Left cardiac atrium (tissue), 4 donors: ENCODE data around the gene COG1. TPM values are rescaled to one million over a fixed set of nuclear protein-coding genes. Genes with fewer than 3 reads are reported as not detected.
A peak's percentile ranks its signal among the peaks of the same experiment; 100 is the strongest.

Experiments
- ATAC-seq, 2 donors: fragments of 200-7000 bp; cut with Tn5 transposase; one replicate each; pipeline ENCODE4 v1.9.1; 2020; ENCODE audit warnings: mild to moderate bottlenecking in 2 of 2, moderate library complexity in 2 of 2
- DNase-seq: peaks from one replicate; pipeline ENCODE4 v3.0.0-alpha.2; 2020
- intact Hi-C, 2 donors: fragments of 100-400 bp; cut with DNase I; formaldehyde crosslinking; loops; one replicate each; pipeline versions ENCODE4 v1.14.1 to v1.15.1; 2022 to 2023
- total RNA-seq, 2 donors: library from RNA; stranded (reverse); fragmentation: NEBNext Ultra II Directional; extraction: Animal tissue kit (Norgen Biotek cat#: 25700); gene quantifications; one replicate each; pipeline ENCODE4 v1.2.1, GENCODE V29; 2021
- donor health status: DM: no; HTN: yes; CAD: no.
- donor health status: DM: no; HTN: yes; CAD: no; lungs with severe emphysema.
- donor health status: DM: yes; HTN: yes; CAD: no.
- donor health status: Dilated cardiomyopathy.

The COG1 gene
- total RNA-seq, 2 donors from 2014 or later: 37.4 to 39.6 TPM

DNA sequence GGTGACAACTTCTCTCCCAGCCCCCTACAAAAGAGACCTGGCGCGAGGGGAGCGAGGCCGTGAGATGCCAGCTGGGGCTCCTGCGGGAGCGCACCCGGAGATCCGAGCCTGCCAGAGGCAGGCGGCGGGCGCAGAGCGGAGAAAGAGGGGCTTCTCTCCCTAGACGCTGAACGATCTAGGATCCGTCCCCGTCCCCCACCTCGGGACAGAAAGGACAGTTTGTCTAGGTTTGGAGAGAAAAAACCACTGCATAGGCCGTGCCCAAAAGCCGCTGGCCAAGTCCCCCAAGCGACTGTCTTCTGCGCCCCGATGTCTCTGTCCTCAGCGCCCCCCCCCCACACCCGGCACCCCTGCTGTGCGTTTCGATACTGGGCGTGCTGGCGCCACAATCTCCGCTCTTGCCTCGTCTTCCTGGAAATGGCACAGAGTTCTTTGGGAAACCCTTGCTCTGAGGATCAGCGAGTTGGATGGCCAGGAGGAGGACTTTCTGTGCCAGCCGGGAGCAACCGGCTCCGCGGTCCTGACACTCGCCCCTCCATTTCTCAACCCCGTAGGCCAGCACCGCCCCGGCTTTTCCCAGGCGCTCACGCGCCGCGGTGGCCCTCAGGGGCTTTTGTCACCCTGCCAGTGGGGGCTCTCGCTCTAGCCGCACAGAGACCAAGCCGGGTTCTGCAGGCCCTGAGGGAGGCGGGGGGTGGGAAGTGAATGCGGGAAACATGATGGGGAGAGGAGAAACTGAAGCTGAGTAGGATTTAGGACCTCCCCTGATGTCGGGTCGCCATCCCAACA lies 27.0 kb upstream of the COG1 start:
- intact Hi-C loops: loop anchor here in 1 of 2 donors (10.0 kb wide), 1 partner anchor 439 kb away; no protein-coding TSS in a partner anchor
- peak; percentile 25 for DNase-seq
- peak; percentile 22 to 59 for ATAC-seq

DNA sequence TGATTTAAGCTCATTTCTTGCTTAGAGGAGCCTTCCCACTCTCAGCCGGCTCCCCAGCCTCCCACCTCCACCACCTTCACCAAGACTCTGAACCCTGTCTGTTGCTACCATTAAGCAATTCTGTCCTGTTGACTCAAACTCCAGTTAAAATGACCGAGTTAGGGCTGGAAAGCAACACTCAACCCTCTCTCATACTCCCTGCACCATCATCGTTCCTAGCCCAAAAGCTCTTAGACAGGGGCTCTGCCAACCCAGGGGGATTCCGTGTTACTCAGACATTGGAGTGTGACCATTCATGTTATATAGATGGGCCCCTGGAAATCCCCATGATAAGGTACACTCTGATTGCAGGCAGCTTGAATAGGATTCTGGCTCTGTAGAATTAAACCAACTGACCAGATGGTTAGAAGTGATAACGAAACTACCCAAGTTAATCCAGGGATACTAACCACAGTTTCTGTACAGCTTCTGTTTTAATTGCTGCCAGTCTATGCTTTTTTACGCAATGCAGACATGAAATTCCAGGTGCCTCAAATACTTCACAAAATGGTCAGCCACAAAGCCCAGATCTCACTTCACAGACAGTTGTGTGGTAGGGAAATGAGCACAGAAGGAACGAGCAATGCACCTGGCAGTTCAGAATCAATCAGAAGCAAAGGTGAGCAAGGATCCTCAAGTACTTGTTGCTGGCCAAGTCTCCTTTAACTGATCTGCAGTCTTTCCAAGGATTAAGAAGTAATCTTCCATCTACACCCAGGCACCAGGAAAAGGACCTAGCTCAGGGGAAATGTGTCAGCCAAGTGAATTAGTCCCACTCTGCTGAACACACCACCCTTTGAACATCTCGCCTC lies 25.9 kb upstream of the COG1 start:
- ATAC-seq: no peak
- intact Hi-C loops: loop anchor here in 1 of 2 donors (10.0 kb wide), 1 partner anchor 438 kb away; no protein-coding TSS in a partner anchor
- DNase-seq: no peak

DNA sequence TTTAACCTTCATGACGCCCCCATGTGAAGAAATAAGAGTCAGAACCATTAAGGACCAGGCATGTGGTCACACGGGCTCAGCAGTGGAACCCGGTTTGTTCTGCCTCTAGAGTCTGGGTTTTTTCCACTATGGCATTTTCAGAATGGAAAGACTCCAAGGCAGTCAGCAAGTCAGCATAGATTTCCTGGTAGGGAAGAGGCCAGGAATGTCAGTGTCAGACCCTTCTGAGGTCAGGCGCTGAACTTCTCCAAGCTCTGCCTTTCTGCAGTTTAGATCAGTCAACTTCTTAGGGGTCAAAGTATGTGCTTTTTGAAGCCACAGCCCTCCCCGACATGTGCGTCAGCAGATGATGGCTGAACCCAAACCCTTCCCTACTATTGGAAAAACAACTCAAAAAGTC lies 24.2 kb upstream of the COG1 start:
- DNase-seq (no peak), ATAC-seq (no peak)
- intact Hi-C loops: loop anchor here in 1 of 2 donors (10.0 kb wide), 1 partner anchor 436 kb away; no protein-coding TSS in a partner anchor

DNA sequence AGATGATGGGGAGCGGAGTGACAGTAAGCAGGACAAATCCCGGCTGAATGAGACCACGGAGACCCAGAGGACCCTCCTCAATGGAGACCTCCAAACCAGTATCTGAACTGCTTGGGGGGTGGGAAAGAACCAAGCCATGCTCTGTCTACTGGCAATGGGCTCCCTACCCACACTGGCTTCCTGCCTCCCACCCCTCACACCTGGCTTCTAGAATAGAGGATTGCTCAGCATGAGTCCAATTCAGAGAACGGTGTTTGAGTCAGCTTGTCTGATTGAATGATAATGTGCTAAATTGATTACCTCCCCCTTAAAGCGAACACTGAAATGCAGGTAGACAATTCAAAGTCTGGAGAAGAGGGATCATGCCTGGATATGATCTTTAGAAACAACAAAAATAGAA lies 22.5 kb upstream of the COG1 start:
- intact Hi-C loops: no loop called here
- no peak for ATAC-seq
- DNase-seq: no peak

DNA sequence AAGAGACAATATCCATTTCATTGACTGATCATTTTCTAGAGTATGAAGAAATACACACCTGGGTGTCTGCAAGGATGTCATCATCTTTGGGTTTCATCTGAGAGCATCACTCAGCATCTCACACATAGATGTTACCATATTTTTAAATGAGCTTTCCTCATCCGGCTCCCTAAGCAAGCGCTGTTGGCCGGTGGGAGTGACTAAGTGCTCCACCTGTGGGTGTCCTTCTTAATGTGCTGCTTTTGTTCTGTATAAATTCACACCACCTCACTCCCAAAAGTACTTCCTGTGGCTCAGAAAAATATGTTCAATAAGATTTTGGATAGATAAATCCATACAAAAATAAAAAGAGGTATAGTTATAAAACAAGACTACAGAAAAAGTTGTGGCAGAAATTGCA lies 20.6 kb upstream of the COG1 start:
- ATAC-seq (no peak), DNase-seq (no peak)
- intact Hi-C loops: no loop called here

DNA sequence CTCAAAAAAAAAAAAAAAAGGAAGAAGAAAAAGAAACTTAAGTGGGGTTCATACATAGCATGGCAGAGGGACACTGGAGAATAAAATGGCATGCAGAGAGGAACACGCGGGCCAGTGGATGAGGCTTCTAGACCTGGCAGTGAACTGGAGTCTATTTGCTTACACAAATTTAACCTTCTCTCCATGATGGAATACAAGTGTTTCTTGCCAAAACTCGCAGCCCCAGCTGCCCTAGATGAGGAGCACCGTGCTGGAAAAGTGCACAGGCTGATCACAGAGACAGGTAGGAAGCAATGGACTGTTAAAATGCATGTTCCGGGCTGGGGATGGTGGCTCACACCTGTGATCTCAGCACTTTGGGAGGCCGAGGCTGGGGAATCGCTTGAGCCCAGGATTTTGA lies 18.7 kb upstream of the COG1 start:
- no peak for ATAC-seq

DNA sequence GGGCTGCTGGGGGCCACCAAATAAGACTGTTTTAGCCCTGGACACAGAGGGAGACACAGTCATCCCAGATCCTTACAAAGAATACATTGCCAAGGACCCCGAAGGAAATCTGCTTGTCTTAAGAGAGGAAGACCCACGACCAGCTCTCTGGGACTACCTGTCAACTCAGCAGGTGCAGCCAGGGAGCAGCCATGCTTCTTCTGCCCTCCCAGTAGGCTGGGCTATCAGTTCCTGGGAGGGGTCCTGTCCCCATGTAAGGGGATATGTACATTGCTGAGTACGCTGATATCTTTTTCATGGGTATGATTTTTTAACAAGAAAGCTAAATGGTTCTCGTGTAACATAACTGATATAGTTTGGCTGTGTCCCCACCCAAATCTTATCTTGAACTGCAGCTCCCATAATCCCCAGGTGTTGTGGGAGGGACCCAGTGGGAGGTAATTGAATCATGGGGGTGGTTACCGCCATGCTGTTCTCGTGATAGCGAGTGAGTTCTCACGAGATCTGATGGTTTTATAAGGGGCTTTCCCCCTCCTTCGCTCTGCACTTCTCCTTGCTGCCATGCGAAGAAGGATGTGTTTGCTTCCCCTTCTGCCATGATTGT lies 16.8 kb upstream of the COG1 start:
- DNase-seq (no peak), ATAC-seq (no peak)
- intact Hi-C loops: no loop called here

More for the DNA sequence above, 18.7 kb upstream of the COG1 start:
- DNase-seq: no peak
- intact Hi-C loops: no loop called here

DNA sequence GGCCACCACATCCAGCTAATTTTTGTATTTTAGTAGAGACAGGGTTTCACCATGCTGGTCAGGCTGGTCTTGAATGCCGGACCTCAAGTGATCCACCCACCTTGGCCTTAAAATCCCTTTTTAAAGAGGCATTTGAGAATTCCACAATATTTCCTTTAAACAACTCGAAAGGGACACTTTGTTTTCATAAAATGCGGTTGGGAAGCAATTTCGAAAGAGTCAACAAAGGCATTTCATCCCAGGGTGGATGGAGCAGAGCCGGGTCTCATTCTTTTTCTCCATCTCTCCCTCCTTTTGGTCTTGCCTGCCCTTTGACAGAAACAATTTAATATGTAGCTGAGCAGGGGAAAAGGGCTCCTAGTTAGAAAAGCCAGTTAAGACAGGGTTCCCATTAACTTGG lies 13.5 kb upstream of the COG1 start:
- DNase-seq (no peak), ATAC-seq (no peak)
- intact Hi-C loops: no loop called here

DNA sequence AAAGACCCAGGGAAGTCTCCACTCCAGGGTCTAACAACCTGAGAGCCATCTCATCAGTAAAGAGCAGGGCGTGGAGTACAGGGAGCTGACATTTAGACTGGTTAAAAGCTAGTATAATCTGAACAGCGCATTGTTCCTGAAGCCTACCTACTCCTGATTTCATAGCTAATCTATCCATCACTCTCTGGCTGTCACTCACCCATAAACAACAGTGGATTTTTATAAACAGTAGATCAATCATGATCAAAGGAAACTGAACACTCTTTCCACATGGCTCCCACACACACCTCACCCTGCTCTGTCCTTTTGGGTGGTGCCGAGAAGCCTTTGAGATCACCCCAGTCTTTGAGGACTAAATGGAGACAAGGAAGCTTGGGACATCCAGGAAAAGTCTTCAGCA lies 13.0 kb upstream of the COG1 start:
- ATAC-seq (no peak), DNase-seq (no peak)
- intact Hi-C loops: loop anchor here in 1 of 2 donors (10.0 kb wide), 2 partner anchors 455 to 625 kb away; no protein-coding TSS in a partner anchor

DNA sequence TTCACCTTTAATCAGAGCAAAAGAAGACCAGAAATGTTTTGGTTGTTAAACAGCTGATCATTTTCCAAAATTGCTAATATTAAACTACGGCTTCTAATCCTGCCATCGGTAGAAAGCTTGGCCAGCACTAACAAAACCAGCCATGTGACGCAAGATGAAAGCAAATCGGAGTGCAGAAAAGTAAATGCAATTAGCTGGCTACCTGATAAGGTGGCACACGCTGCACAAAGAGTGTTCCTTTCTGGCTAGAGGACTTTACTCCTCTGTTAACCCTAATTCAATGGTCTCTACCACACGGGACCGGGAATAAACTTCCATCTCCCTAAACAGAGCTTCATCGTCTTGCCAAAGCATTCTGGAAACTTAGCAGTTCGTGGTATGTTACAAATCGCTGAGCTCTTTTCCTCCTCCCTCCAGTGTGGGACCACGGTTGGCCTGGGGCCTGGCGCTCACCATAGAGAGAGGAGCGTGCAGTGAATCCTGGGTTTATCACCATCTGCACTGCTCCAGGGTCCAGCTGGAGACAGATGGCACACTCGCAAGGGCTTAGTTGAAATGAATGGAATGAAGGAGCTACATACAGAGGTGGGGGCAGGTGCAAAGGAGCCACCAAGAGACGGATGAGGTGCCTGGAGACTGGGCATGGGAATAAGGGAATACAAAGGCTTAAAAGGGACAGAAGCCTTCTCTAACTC lies 10.1 kb upstream of the COG1 start:
- DNase-seq: no peak
- intact Hi-C loops: loop anchor here in 1 of 2 donors (10.0 kb wide), 2 partner anchors 458 to 628 kb away; no protein-coding TSS in a partner anchor
- peak in 1 of 2 donors; percentile 15 for ATAC-seq

DNA sequence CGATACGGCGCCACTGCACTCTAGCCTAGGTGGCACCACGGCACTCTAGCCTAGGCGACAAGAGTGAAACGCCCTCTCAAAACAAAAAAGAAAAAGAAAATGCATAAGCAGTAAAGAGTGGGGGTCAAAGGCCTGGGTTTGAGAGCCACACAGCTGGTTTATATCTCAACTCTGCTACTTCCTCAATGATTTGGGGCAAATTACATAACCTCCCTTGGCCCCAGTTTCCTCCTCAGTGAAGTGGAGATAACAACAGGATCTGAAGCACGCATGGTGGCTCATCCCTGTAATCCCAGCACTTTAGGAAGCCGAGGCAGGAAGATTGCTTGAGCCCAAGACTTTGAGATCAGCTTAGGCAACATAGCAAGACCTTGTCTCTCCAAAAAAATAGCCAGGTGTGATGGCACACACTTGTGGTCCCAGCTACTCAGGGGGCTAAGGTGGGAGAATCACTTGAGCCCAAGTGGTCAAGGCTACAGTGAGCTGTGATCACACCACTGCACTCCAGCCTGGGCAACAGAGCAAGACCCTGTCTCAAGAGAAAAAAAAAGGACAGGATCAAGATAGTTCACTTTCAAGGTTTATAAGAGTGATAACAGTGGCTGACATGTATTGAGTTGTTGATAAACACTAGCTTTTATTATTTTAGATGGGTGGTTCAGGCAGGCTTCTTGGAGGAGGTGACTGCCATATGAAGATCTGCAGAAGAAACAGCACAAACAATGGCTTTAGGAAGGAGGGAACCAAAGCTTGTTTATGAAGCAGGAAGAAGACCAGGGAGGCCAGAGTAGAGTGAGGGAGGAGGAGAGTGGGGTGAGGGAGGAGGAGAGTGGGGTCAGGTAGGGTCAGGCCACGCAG lies 8.5 kb upstream of the COG1 start:
- ATAC-seq (no peak), DNase-seq (no peak)
- intact Hi-C loops: loop anchor here in 1 of 2 donors (10.0 kb wide), 2 partner anchors 460 to 630 kb away; no protein-coding TSS in a partner anchor

DNA sequence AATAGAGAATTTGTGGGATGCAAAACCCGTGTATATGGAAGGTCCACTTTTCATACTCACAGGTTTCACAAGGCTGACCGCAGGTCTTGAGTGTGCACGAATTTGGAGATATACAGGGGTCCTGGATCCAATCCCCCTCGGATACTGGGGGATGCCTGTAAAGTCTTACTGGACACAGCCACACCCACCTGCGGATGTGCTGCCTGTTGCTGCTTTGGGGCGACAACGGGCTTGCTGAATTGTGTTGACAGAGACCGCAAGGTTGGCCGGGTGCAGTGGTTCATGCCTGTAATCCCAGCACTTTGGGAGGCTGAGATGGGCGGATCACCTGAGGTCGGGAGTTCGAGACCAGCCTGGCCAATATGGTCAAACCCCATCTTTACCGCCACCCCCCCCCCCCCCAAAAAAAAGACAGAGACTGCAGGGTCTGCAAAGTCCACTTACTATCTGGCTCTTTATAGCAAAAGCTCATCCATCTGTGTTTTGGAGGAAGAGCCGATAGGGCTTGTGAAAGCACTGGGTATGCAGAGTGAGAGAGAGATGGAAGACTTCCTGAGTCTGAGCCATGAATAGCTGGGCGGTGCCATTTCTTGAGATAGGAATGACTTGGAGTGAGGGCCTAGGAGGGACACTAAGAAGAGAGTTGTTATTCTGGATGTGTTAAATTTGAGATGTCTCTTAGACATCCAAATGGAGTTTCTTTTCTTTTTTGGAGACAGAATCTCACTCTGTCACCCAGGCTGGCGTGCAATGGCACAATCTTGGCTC lies 6.4 kb upstream of the COG1 start:
- DNase-seq (no peak), ATAC-seq (no peak)
- intact Hi-C loops: loop anchor here in 1 of 2 donors (10.0 kb wide), 2 partner anchors 462 to 632 kb away; no protein-coding TSS in a partner anchor

DNA sequence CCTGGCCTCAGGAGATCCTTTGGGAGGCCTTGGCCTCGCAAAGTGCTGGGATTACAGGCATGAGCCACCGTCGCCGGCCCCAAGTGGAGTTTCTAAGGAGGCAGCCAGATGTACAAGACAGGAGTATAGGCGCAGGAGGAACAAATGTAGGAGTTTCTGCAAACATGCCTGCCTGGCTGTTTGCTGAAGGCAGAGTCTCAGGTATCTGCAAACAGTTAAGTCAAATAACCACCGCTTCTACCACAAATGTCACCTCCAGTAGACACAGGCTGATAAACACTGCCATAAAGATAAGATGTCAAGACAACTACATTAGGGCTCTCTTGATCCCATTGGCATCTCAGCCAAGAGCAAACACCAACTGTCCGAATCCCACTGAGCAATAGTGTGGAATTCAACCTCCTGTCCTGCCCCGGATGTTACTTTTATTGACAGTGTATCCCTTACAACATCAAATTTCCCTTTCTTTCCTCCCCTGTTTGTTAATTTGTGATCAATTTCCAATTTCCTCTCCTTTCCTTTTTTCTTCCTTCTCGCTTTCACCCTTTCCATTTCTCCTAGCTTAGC lies 5.6 kb upstream of the COG1 start:
- ATAC-seq: no peak
- intact Hi-C loops: loop anchor here in 1 of 2 donors (10.0 kb wide), 2 partner anchors 462 to 632 kb away; no protein-coding TSS in a partner anchor
- no peak for DNase-seq

DNA sequence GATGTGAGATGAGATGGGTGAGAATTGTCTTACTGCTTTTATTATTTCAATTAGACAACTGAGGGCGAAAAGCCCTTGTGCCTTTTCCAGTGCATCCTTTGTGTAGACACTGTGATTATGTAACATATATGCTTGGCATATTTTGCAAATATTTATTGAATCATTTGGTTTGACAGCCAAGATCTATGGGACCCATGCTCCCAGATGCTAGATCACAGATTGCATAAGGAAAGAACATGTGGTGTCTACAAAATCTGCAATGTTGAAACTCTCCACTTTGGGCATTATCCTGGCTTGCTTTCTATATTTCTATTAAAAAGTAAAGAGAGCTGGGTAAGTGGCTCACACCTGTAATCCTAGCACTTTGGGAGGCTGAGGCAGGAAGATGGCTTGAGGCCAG lies 4.8 kb upstream of the COG1 start:
- intact Hi-C loops: loop anchor here in 1 of 2 donors (10.0 kb wide), 2 partner anchors 463 to 633 kb away; no protein-coding TSS in a partner anchor
- no peak for ATAC-seq
- DNase-seq: no peak

DNA sequence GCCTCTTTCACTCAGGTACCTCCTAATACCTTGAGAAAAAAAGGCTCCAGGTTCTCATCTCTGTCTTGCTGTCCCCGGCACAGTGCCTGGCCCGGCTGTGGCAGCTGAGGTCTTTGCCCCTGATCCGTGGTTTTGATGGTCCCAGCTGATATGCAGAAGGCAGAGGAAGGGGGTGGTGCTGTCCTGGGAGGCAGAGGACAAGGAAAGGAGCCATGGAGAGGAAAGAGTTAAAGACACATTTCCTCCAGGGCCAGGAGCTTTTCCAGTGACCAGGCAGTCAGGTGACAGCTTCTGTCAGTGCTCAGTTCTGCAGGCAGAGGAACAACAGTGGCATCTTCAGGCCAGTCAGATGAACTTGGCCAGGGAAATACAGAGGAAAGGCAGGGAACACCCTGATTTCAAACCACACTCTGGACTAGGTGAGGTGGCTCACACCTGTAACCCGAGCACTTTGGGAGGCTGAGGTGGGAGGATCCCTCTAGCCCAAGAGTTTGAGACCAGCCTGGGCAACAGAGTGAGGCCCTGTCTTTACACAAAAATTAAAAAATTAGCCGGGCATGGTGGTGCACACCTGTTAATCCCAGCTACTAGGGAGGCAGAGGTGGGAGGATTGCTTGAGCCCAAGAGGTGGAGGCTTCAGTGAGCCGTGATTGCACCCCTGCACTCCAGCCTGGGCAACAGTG lies 3.3 kb upstream of the COG1 start:
- no peak for DNase-seq
- ATAC-seq: no peak
- intact Hi-C loops: loop anchor here (2.0 to 10.0 kb wide), 3 partner anchors 463 to 635 kb away; no protein-coding TSS in a partner anchor
